Measurements from ENCODE around the gene ACTN4. TPM values are rescaled to one million over a fixed set of nuclear protein-coding genes. Genes with fewer than 3 reads are reported as not detected.

Gene ACTN4
- total RNA-seq, 1 experiment from 2014 or later = 3,297 TPM

GRCh38 chr19:38700350-38700901 lies 53.0 kb downstream of the ACTN4 start:
- intact Hi-C loops (cut with micrococcal nuclease; ENCODE audit: unreplicated experiment) (no loop called here), in situ Hi-C loops (cut with HindIII; ENCODE audit: low pct_unique_long_range_greater_than_20kb, low sequenced_read_pairs) (loop anchor here (5.0 kb wide), 1 partner anchor 153 kb away; no protein-coding TSS in a partner anchor)
- DNase-seq (ENCODE audit: low read depth, low spot score) (no peak), ATAC-seq (no peak; the same call in 1 of the 2 replicates)
- Histone ChIP-seq H3K27me3 (ENCODE audit: control insufficient read depth, insufficient read depth, low read length) (no peaks in the 10 kb centered on the region), H3K27ac (ENCODE audit: low read length) (peak overlapping the region; percentile 98), H3K4me3 (ENCODE audit: low read depth in 2 of 2, low read length in 2 of 2) (no peak overlapping the region), H3K4me1 (ENCODE audit: control insufficient read depth, insufficient read depth, low read length) (peaks cover 88% of the 10 kb centered on the region), H3K36me3 (ENCODE audit: control insufficient read depth, insufficient read depth, low read length) (peaks cover 60% of the 10 kb centered on the region), H3K9me3 (ENCODE audit: control insufficient read depth, insufficient read depth, low read depth, low read length) (no peaks in the 10 kb centered on the region)
- TF ChIP-seq POLR2AphosphoS5 (IDR thresholded peaks at IDR 0.05; ENCODE audit: low read depth, low read length) (no peak), CTCF (IDR thresholded peaks at IDR 0.05) (no peak), TCF7L2 (IDR thresholded peaks at IDR 0.05; ENCODE audit: low read depth, low read length) (no peak), REST (IDR thresholded peaks at IDR 0.05; ENCODE audit: insufficient read depth in 1 of 2, low read depth in 2 of 2, low read length in 1 of 2) (no peak), SIN3A (IDR thresholded peaks at IDR 0.05; ENCODE audit: borderline replicate concordance, insufficient read depth, low read depth, low read length) (no peak)
- POLR2A ChIA-PET = interaction anchor here (0.6 to 1.8 kb wide), 2 partner anchors 9 to 248 kb away, joined by 3 to 4 read pairs; no protein-coding TSS in a partner anchor
- CTCF ChIA-PET = interaction anchor here (0.6 to 0.9 kb wide), 3 partner anchors 18 to 53 kb away, joined by 3 to 4 read pairs (median 3); partner anchors contain the start of gene ACTN4
- BruUV-seq (replicated peaks) = no TSS peak

GRCh38 chr19:38700902-38701454 lies 53.5 kb downstream of the ACTN4 start:
- BruUV-seq (replicated peaks) = TSS peak; percentile 46
- DNase-seq (ENCODE audit: low read depth, low spot score) = no peak
- intact Hi-C loops (cut with micrococcal nuclease; ENCODE audit: unreplicated experiment) = no loop called here
- H3K9me3 ChIP-seq (ENCODE audit: control insufficient read depth, insufficient read depth, low read depth, low read length) = no peaks in the 10 kb centered on the region
- in situ Hi-C loops (cut with HindIII; ENCODE audit: low pct_unique_long_range_greater_than_20kb, low sequenced_read_pairs) = loop anchor here (5.0 kb wide), 1 partner anchor 154 kb away; no protein-coding TSS in a partner anchor
- no peak for TF ChIP-seq SIN3A (IDR thresholded peaks at IDR 0.05; ENCODE audit: borderline replicate concordance, insufficient read depth, low read depth, low read length)
- peaks cover 88% of the 10 kb centered on the region for H3K4me1 ChIP-seq (ENCODE audit: control insufficient read depth, insufficient read depth, low read length)
- peak overlapping the region; percentile 98 for H3K27ac ChIP-seq (ENCODE audit: low read length)
- no peak for ATAC-seq
- POLR2A ChIA-PET = interaction anchor here (1.8 kb wide), 1 partner anchor 9 kb away, joined by 4 read pairs; no protein-coding TSS in a partner anchor
- H3K36me3 ChIP-seq (ENCODE audit: control insufficient read depth, insufficient read depth, low read length) = peaks cover 63% of the 10 kb centered on the region
- CTCF ChIA-PET = no interaction called here
- H3K27me3 ChIP-seq (ENCODE audit: control insufficient read depth, insufficient read depth, low read length) = no peaks in the 10 kb centered on the region
- H3K4me3 ChIP-seq (ENCODE audit: low read depth in 2 of 2, low read length in 2 of 2) = no peak overlapping the region

All from Panc1 (cell line).